ENCODE measurements around the gene FILIP1L.

Gene FILIP1L

DNA sequence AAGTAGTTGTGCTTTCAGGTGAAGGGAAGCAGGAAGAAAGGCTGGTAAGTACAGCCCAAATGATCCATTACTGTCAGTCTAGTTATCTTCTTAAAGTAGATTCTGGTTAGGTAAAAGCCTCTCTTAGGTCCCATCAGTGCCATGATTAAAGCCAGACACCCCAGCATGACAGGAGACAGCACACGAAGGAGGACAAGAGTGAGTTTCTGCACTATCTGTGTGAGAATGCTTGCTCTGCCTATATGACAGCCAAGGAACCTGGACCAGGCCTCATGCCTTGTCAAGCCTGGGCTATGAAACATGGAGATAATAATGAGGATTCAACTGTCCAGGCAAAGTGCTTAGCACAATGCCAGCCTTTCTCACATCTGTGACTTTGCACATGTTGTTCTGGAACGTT lies 13.5 kb upstream of the FILIP1L start:
- Histone ChIP-seq H3K4me1 (ENCODE audit: insufficient read depth, low read length) (no peaks in the 10 kb centered on the region), H3K4me3 (ENCODE audit: low read depth in 1 of 2, low read length in 2 of 2) (no peak overlapping the region), H3K27ac (ENCODE audit: low read length) (no peak overlapping the region), H3K79me2 (ENCODE audit: insufficient read depth, low read length) (no peaks in the 10 kb centered on the region), H2AFZ (ENCODE audit: low read depth, low read length) (no peak overlapping the region), H3K9me3 (ENCODE audit: insufficient read depth, low read length, severe bottlenecking) (no peaks in the 10 kb centered on the region), H3K36me3 (ENCODE audit: insufficient read depth, low read length) (no peaks in the 10 kb centered on the region), H3K9ac (ENCODE audit: low read depth, low read length) (no peak overlapping the region), H4K20me1 (ENCODE audit: insufficient read depth, low read length) (no peaks in the 10 kb centered on the region), H3K27me3 (ENCODE audit: insufficient read depth, low read length, poor library complexity) (no peaks in the 10 kb centered on the region), H3K4me2 (ENCODE audit: insufficient read depth, low read length) (no peak overlapping the region)
- DNase-seq (no peak), ATAC-seq (ENCODE audit: insufficient read depth, low read depth) (no peak)
- no peak for TF ChIP-seq EZH2 (IDR thresholded peaks at IDR 0.05; ENCODE audit: borderline replicate concordance, low read depth, low read length, severe bottlenecking)
- TF ChIP-seq, protein P1, sequence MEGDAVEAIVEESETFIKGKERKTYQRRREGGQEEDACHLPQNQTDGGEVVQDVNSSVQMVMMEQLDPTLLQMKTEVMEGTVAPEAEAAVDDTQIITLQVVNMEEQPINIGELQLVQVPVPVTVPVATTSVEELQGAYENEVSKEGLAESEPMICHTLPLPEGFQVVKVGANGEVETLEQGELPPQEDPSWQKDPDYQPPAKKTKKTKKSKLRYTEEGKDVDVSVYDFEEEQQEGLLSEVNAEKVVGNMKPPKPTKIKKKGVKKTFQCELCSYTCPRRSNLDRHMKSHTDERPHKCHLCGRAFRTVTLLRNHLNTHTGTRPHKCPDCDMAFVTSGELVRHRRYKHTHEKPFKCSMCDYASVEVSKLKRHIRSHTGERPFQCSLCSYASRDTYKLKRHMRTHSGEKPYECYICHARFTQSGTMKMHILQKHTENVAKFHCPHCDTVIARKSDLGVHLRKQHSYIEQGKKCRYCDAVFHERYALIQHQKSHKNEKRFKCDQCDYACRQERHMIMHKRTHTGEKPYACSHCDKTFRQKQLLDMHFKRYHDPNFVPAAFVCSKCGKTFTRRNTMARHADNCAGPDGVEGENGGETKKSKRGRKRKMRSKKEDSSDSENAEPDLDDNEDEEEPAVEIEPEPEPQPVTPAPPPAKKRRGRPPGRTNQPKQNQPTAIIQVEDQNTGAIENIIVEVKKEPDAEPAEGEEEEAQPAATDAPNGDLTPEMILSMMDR (IDR thresholded peaks at IDR 0.05; ENCODE audit: borderline replicate concordance, extremely low read depth, low read length, poor library complexity, severe bottlenecking), result no peak

DNA sequence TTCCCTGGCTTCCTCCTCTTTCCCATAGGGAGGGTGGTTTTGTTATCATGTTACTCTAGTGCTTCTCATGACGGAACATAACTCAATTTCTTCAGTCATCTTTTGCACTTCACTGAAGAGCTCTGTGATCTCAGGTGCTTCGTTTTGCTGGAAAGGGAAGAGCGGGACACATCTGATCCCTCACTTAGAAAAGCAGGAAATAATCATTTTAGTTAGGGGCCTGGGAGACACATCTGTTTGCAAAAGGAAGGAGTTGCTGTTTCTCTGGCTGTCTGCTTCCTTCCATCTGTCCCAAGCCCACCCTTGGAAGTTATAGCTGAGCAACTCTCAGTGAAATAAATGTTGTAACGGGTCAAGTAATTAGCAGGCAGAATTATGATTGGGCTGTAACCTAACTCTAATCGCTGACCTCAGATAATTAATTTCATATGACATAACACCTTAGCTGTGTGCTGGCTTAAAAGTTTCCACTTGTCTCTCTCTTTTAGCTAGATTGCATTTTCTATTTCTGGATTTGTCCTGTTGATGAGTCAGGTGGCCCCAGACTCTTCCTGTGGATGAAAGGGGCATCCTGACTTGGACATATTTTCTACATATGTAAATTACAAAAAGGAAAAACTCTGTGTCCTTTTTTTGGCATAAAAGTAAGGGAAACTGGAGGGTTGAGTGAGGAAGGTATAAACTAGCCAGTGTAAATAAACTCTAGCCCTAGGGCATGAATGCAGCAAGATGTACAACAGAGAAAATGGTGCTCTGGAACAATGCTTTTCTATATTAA lies 11.0 kb upstream of the FILIP1L start:
- no peak for DNase-seq

DNA sequence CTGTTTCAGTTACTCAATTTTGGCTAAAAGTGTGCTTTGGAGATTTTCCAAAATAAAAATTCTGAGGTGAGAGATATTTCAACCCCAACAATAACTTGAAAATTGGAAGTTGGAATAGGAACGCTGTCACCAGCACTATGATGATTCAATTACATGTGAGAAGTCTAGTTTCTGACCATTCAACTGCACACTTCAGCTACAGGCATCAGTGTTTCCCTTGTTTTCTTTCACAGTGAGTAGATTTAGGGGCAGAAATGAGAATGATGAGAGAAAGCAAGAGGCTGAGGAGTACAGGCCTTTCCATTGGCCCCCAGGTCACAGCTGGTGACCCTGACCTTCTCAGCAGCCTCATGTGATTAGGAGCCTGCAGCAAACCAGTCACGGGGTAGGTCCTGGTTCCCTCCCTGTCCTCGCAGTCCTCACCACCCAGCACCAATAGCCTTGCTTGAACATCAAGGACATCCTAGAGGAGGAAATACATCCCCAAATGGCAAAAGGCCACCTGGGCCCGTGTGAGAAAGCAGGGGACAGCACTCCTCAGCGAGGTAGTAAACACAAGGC lies 10.0 kb upstream of the FILIP1L start:
- H3K36me3 ChIP-seq (ENCODE audit: insufficient read depth, low read length), result no peaks in the 10 kb centered on the region
- no peak for TF ChIP-seq EZH2 (IDR thresholded peaks at IDR 0.05; ENCODE audit: borderline replicate concordance, low read depth, low read length, severe bottlenecking)
- TF ChIP-seq, protein P1 (IDR thresholded peaks at IDR 0.05; ENCODE audit: borderline replicate concordance, extremely low read depth, low read length, poor library complexity, severe bottlenecking), result no peak
- H3K9ac ChIP-seq (ENCODE audit: low read depth, low read length), result no peak overlapping the region
- H2AFZ ChIP-seq (ENCODE audit: low read depth, low read length), result no peak overlapping the region
- no peaks in the 10 kb centered on the region for H3K79me2 ChIP-seq (ENCODE audit: insufficient read depth, low read length)
- H3K27me3 ChIP-seq (ENCODE audit: insufficient read depth, low read length, poor library complexity), result no peaks in the 10 kb centered on the region
- no peak overlapping the region for H3K4me2 ChIP-seq (ENCODE audit: insufficient read depth, low read length)
- H3K9me3 ChIP-seq (ENCODE audit: insufficient read depth, low read length, severe bottlenecking), result no peaks in the 10 kb centered on the region
- no peak overlapping the region for H3K27ac ChIP-seq (ENCODE audit: low read length)
- H3K4me1 ChIP-seq (ENCODE audit: insufficient read depth, low read length), result no peaks in the 10 kb centered on the region
- no peak for ATAC-seq (ENCODE audit: insufficient read depth, low read depth)
- H3K4me3 ChIP-seq (ENCODE audit: low read depth in 1 of 2, low read length in 2 of 2), result no peak overlapping the region
- DNase-seq, result no peak
- H4K20me1 ChIP-seq (ENCODE audit: insufficient read depth, low read length), result no peaks in the 10 kb centered on the region

More for the DNA sequence above, 11.0 kb upstream of the FILIP1L start:
- Histone ChIP-seq H3K36me3 (ENCODE audit: insufficient read depth, low read length) (no peaks in the 10 kb centered on the region), H3K4me1 (ENCODE audit: insufficient read depth, low read length) (no peaks in the 10 kb centered on the region), H3K79me2 (ENCODE audit: insufficient read depth, low read length) (no peaks in the 10 kb centered on the region), H3K4me3 (ENCODE audit: low read depth in 1 of 2, low read length in 2 of 2) (no peak overlapping the region), H3K9me3 (ENCODE audit: insufficient read depth, low read length, severe bottlenecking) (no peaks in the 10 kb centered on the region), H3K4me2 (ENCODE audit: insufficient read depth, low read length) (no peak overlapping the region), H4K20me1 (ENCODE audit: insufficient read depth, low read length) (no peaks in the 10 kb centered on the region), H3K9ac (ENCODE audit: low read depth, low read length) (no peak overlapping the region), H3K27ac (ENCODE audit: low read length) (no peak overlapping the region), H3K27me3 (ENCODE audit: insufficient read depth, low read length, poor library complexity) (no peaks in the 10 kb centered on the region), H2AFZ (ENCODE audit: low read depth, low read length) (no peak overlapping the region)
- no peak for TF ChIP-seq EZH2 (IDR thresholded peaks at IDR 0.05; ENCODE audit: borderline replicate concordance, low read depth, low read length, severe bottlenecking)
- TF ChIP-seq, protein P1 (IDR thresholded peaks at IDR 0.05; ENCODE audit: borderline replicate concordance, extremely low read depth, low read length, poor library complexity, severe bottlenecking), result no peak
- no peak for ATAC-seq (ENCODE audit: insufficient read depth, low read depth)
